ENCODE results near the gene SETD1A. TPM values are rescaled to one million over a fixed set of nuclear protein-coding genes. Genes with fewer than 3 reads are reported as not detected.

The SETD1A gene
- total RNA-seq, 2 donors from 2014 or later: 10.0 to 29.1 TPM

DNA sequence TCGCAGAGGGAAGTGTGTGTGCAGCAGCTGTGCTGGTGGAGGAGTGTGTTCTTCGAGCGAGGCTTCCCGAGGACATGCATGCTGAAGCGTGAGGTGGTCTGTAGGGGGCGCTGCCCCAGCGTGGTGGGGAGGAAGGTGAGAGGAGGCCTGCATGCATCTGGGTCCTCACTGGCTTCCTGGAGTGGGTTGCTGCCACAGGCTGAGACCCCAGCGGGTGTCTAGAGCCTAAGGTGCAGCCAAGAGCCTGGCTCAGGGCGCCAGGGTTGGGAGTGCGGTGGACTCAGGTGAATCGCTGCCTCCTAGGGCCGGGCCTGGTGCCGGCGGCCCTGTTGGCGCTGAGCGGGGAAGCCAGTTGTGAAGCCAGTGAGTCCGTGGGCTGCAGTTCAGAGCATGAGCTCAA lies 19.9 kb downstream of the SETD1A start:
- intact Hi-C loops (cut with DNase I): no loop called here
- Histone ChIP-seq H3K4me3 (no peak overlapping the region), H3K9me3 (no peaks in the 10 kb centered on the region), H3K27me3 (replicated peaks; ENCODE audit: insufficient read depth) (no peaks in the 10 kb centered on the region), H3K36me3 (peaks cover 15 to 35% of the 10 kb centered on the region in 2 donors), H3K4me1 (replicated peaks) (no peaks in the 10 kb centered on the region), H3K27ac (no peak overlapping the region)
- 81% methylated on average over 13 of the region's 17 CpGs for WGBS
- DNase-seq (ENCODE audit: low spot score): no peak
- TF ChIP-seq, protein P1, sequence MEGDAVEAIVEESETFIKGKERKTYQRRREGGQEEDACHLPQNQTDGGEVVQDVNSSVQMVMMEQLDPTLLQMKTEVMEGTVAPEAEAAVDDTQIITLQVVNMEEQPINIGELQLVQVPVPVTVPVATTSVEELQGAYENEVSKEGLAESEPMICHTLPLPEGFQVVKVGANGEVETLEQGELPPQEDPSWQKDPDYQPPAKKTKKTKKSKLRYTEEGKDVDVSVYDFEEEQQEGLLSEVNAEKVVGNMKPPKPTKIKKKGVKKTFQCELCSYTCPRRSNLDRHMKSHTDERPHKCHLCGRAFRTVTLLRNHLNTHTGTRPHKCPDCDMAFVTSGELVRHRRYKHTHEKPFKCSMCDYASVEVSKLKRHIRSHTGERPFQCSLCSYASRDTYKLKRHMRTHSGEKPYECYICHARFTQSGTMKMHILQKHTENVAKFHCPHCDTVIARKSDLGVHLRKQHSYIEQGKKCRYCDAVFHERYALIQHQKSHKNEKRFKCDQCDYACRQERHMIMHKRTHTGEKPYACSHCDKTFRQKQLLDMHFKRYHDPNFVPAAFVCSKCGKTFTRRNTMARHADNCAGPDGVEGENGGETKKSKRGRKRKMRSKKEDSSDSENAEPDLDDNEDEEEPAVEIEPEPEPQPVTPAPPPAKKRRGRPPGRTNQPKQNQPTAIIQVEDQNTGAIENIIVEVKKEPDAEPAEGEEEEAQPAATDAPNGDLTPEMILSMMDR (IDR thresholded peaks at IDR 0.05): no peak

DNA sequence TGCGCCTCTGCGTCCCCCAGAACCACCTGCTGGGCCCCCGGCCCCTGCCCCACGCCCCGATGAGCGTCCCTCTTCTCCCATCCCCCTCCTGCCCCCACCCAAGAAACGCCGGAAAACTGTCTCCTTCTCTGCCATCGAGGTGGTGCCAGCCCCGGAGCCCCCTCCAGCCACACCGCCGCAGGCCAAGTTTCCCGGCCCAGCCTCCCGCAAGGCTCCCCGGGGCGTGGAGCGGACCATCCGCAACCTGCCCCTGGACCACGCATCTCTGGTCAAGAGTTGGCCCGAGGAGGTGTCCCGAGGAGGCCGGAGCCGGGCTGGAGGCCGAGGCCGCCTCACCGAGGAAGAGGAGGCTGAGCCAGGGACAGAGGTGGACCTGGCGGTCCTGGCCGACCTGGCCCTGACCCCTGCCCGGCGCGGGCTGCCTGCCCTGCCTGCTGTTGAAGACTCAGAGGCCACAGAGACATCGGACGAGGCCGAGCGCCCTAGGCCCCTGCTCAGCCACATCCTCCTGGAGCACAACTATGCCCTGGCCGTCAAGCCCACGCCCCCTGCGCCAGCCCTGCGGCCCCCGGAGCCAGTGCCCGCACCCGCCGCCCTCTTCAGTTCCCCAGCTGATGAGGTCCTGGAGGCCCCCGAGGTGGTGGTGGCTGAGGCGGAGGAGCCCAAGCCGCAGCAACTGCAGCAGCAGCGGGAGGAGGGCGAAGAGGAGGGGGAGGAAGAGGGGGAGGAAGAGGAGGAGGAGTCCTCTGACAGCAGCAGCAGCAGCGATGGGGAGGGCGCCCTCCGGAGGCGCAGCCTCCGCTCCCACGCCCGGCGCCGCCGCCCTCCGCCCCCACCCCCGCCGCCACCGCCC lies 21.8 kb downstream of the SETD1A start:
- TF ChIP-seq, protein P1 (IDR thresholded peaks at IDR 0.05): no peak
- Histone ChIP-seq H3K9me3 (no peaks in the 10 kb centered on the region), H3K27me3 (replicated peaks; ENCODE audit: insufficient read depth) (no peaks in the 10 kb centered on the region), H3K4me1 (replicated peaks) (no peaks in the 10 kb centered on the region), H3K4me3 (no peak overlapping the region), H3K36me3 (peaks cover 11 to 35% of the 10 kb centered on the region in 2 donors), H3K27ac (no peak overlapping the region)
- intact Hi-C loops (cut with DNase I): loop anchor here (5.0 to 10.0 kb wide), 3 partner anchors 115 to 895 kb away; partner anchors contain the start of genes VKORC1 and ZNF267
- DNase-seq (ENCODE audit: low spot score): no peak
- WGBS: 94% methylated on average over 49 of the region's 62 CpGs

DNA sequence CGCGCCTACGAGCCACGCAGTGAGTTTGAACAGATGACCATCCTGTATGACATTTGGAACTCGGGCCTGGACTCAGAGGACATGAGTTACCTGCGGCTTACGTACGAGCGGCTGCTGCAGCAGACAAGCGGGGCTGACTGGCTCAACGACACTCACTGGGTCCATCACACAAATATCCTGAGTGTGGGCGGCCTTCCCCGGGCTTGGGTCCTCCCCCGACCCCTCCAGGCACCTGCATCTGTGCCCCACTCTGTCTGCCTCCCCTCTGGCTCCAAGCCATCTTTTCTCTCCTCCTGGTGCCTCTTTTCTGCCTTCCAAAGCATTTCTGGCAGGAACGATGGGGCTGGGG lies 22.4 kb downstream of the SETD1A start:
- H3K4me1 ChIP-seq (replicated peaks): no peaks in the 10 kb centered on the region
- no peak overlapping the region for H3K27ac ChIP-seq
- H3K4me3 ChIP-seq: no peak overlapping the region
- TF ChIP-seq POLR2A (IDR thresholded peaks at IDR 0.05) (no peak), POLR2AphosphoS5 (IDR thresholded peaks at IDR 0.05) (no peak)
- TF ChIP-seq, protein P1 (IDR thresholded peaks at IDR 0.05): no peak
- 82% methylated on average over 11 of the region's 15 CpGs for WGBS
- no peaks in the 10 kb centered on the region for H3K27me3 ChIP-seq (replicated peaks; ENCODE audit: insufficient read depth)
- no peak for DNase-seq (ENCODE audit: low spot score)
- H3K9me3 ChIP-seq: no peaks in the 10 kb centered on the region
- peaks cover 9 to 35% of the 10 kb centered on the region in 2 donors for H3K36me3 ChIP-seq
- intact Hi-C loops (cut with DNase I): loop anchor here (5.0 to 10.0 kb wide), 3 partner anchors 115 to 895 kb away; partner anchors contain the start of genes VKORC1 and ZNF267

DNA sequence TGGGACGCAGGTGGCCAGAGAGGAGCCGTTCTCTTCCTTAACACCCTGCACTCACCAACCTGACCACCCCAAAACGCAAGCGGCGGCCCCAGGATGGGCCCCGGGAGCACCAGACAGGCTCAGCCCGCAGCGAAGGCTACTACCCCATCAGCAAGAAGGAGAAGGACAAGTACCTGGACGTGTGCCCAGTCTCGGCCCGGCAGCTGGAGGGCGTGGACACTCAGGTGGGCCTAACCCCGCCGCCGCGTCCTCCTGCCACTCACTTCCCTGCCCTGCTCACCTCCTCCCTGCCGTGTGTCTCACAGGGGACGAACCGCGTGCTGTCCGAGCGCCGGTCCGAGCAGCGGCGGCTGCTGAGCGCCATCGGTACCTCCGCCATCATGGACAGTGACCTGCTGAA lies 22.9 kb downstream of the SETD1A start:
- TF ChIP-seq, protein P1 (IDR thresholded peaks at IDR 0.05): no peak
- TF ChIP-seq POLR2AphosphoS5 (IDR thresholded peaks at IDR 0.05): no peak
- no peak for TF ChIP-seq POLR2A (IDR thresholded peaks at IDR 0.05)
- Histone ChIP-seq H3K36me3 (peaks cover 9 to 35% of the 10 kb centered on the region in 2 donors), H3K4me1 (replicated peaks) (no peaks in the 10 kb centered on the region), H3K9me3 (no peaks in the 10 kb centered on the region), H3K27ac (no peak overlapping the region), H3K27me3 (replicated peaks; ENCODE audit: insufficient read depth) (no peaks in the 10 kb centered on the region), H3K4me3 (no peak overlapping the region)
- intact Hi-C loops (cut with DNase I): loop anchor here (5.0 to 10.0 kb wide), 3 partner anchors 114 to 894 kb away; partner anchors contain the start of genes VKORC1 and ZNF267
- DNase-seq (ENCODE audit: low spot score): no peak
- 84% methylated on average over 29 of the region's 29 CpGs for WGBS

DNA sequence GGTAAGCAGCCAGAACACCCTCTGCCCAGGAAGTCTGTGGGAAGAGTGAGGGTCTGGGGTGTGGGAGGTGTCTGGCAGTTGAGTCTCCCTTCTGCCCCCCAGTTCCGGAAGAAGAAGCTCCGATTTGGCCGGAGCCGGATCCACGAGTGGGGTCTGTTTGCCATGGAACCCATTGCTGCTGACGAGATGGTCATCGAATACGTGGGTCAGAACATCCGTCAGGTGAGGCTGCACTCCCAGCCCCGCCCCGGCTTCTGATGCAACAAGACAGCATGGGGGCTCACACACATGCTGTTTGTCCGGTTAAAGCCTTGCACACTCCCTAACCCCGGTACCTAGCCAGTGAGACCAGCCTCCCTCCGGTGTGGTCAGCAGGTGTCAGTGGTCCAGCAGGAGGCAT lies 23.4 kb downstream of the SETD1A start:
- H3K27me3 ChIP-seq (replicated peaks; ENCODE audit: insufficient read depth): no peaks in the 10 kb centered on the region
- H3K4me1 ChIP-seq (replicated peaks): no peaks in the 10 kb centered on the region
- TF ChIP-seq POLR2AphosphoS5 (IDR thresholded peaks at IDR 0.05): no peak
- TF ChIP-seq, protein P1 (IDR thresholded peaks at IDR 0.05): no peak
- no peak for TF ChIP-seq POLR2A (IDR thresholded peaks at IDR 0.05)
- 93% methylated on average over 14 of the region's 14 CpGs for WGBS
- intact Hi-C loops (cut with DNase I): loop anchor here (5.0 to 10.0 kb wide), 3 partner anchors 114 to 894 kb away; partner anchors contain the start of genes VKORC1 and ZNF267
- H3K4me3 ChIP-seq: no peak overlapping the region
- no peak for DNase-seq (ENCODE audit: low spot score)
- H3K36me3 ChIP-seq: peaks cover 5 to 32% of the 10 kb centered on the region in 2 donors
- no peaks in the 10 kb centered on the region for H3K9me3 ChIP-seq
- H3K27ac ChIP-seq: no peak overlapping the region
